NCI-H510A treated with DMSO at 0.1 percent for 48 hours (cell line): ENCODE measurements around the gene RAMP1.

Source experiments
- DNase-seq: peaks from one replicate; lab custom pipeline; 2025; lab: John Stamatoyannopoulos, UW

RAMP1 gene

DNA sequence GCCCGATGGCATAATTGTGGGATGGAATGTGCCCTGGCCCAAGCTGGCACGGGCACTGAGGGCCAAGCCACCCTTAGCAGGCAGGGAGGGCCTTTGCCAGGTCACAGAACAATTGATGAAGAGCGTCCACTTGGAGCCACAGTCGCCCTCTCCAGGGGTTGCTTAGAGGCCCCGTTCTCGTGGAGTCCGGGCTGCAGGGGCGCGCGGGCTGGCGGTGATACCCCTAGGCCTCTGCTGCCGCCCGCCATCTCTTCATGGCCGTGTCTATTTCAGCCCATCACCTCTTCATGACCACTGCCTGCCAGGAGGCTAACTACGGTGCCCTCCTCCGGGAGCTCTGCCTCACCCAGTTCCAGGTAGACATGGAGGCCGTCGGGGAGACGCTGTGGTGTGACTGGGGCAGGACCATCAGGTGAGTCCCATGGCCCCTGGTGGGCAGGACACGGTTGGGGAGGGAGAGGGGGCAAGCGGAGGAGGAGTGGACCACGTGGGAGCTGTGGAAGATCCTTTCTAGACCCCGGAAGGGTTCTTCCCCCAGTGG lies 17.6 kb downstream of the RAMP1 start:
- DNase-seq: no peak

GRCh38 chr2:237877576-237878307 lies 18.3 kb downstream of the RAMP1 start:
- DNase-seq: no peak

GRCh38 chr2:237878321-237879057 lies 19.1 kb downstream of the RAMP1 start:
- DNase-seq: no peak

DNA sequence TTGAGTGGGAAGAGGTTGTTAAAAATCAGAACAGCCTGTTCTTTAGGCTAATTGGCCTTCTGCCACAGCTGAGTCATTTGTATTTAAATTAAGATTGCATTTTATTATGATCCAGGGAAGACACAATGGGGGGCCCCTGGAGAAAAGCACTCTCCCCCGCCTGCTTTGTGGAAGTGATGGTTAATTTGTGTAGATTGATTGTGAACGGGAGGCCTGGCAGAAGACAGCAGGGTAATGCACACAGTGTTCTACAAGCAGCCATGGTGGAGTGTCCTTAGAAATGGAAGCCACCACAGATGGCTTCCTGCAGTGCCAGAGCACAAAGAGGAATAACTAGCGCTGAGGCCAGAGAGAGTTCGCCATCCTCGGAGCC lies 19.6 kb downstream of the RAMP1 start:
- DNase-seq: no peak

GRCh38 chr2:237879991-237880560 lies 20.7 kb downstream of the RAMP1 start:
- DNase-seq: no peak

DNA sequence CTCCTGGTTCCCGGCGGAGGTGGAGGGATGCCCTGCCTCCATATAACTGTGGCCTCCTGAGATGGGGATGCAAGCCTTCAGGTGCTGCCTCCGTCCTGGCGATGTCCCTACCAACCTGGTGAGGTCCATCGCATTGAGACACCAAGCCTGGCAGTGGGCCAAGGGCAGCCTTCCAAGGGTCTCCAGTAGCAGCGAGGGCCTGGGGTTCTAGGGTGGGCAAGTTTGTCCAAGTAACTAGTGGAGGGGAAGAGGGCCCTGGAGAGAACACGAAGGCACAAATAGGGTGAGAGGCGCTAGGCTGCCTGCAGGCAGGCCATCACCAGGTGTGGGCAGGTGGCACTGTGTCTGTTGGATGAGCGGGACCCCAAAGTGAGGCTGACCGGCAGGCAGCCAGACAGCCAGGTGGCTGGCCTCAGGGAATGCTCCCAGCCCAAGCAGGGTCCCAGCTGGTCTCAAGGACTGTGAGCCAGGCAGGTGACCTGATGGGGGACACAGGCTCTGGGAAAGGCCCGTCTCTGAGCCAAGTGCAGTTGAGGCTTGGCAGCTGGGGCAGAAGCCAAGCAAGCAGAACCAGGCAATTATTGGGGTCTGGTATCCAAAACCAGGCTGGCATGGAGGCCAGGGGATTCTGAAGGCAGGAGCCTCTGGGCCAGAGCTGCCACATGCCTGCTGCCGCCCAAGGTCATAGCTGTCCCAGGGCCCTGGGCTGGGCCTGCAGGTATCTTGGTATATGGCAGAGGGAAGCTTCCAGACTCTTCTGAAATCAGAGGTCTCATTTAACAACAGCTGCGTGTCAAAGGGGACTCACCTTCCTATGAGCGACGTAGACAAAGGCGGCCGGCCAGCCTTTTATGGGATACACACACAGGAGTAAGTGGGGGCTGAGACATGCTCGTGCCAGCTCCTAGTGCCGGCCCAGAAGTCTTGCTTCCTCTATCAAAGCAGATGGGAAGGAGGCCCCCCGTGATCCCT lies 23.4 kb downstream of the RAMP1 start:
- DNase-seq: no peak

- DNase-seq: no peak
Measured at GRCh38 chr2:237883951-237884446, 24.6 kb downstream of the RAMP1 start.

DNA sequence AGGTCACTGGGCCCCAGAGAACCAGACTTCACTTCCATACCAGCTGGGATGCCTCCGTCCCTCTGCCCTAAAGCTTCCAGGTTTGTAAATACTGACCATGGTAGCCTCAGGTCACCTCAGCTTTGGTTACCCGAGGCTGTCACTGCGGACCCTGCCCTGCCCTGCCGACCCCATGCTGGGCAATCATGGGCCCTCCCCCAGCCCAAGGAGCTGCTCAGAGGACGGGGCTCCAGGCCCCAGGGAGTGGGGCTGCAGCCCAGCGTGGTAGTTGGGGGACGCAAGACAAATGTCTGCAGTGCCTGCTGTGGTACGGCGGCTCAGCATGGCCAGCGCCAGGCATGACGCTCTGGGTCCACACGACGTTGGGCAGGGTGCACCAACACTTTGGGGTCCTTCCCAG lies 25.3 kb downstream of the RAMP1 start:
- no peak for DNase-seq

DNA sequence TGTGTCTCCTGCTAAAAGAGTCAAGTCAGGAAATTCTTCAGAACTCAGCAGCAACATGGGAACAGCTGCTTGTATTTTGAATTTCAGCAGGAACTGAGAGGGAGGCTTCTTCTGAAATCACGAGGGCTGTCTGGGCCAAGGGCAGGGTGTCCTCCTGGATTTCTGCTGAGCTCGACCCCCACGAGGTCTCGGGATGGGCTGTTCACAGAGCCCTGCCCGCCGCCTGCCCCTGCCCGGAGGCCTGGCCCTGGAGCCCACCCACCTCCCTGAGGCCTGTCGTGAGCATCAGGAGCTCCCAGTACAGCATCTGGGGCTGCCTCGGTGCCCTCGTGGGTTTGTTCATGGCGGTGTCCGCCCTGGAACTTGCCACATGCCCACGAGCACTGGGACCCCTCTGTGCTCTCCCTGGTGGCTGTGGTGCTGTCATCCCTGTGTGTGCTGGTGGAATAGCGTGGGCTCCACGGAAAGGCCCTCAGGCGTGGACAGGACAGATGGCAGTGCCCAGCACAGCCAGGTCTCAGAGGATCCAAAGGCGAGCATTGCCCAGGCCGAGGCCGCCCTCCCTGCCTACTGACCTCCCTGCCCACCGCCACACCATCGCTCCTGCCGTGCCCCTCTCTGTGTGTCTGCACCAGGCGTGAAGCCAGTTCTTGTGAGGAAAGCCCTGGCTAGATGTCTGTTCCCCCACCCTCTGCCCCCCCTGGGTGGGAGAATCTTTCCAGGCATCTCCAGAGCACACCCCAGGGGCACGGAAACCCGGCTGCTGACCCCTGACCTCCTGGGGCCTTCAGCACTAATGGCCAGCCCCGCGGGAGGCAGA lies 25.9 kb downstream of the RAMP1 start:
- no peak for DNase-seq

DNA sequence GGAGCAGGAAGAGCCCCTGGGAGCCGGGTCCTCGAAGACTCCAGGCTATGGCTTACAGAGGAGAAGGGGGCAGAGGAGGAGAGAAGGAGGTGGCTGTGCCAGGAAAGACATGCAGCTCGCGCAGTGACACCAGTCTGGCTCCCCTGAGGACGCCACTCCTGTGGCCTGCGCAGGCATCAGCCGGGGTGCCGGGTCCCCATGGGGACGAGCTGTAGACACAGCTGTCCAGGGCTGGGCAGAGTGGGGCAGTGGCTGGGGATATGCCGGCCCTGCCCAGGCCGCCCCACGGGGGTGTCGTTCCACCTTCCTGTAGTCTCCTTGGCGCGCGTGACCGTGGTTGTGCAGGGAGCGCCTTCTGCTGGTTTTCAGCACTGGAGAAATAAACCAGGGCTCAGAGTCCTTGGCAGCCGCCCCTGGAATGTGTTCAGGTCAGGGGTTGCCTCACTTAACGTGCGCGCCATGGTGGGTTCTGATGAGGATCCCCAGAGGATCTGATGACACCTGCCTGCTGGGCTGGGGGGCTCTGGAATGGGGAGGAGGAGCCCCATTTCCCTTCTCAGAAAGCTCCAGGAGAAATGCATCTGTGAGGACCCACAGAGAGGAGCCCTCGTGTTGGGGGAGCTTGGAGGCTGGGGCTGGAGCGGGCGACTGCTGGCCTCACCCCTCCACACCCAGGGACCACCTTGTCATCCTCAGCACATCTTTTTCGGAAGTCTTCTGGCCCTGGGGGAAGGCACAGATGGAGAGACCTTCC lies 26.7 kb downstream of the RAMP1 start:
- no peak for DNase-seq

- DNase-seq: no peak
Measured at GRCh38 chr2:237886685-237887481, 27.5 kb downstream of the RAMP1 start.

GRCh38 chr2:237888389-237888788 lies 29.0 kb downstream of the RAMP1 start:
- no peak for DNase-seq

- DNase-seq: no peak
Measured at GRCh38 chr2:237889016-237889415, 29.6 kb downstream of the RAMP1 start.

DNA sequence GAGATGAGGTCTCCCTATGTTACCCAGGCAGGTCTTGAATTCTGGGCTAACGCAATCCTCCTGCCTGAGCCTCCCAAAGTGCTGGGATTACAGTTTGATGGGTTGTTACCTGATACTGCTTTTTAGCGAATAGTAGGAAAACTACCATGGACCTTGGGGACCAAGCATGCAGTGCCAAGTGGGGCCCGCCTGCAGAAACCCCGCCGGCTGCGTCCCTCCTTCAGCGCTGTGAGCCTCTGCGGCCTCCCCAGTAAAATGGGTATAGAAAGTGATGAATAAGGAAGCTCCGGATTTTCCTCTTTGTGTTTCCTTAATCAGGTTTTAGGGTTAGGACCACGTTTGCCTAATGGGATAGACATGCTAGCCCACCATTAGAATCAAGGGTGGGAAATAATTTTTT lies 30.4 kb downstream of the RAMP1 start:
- DNase-seq: no peak

DNA sequence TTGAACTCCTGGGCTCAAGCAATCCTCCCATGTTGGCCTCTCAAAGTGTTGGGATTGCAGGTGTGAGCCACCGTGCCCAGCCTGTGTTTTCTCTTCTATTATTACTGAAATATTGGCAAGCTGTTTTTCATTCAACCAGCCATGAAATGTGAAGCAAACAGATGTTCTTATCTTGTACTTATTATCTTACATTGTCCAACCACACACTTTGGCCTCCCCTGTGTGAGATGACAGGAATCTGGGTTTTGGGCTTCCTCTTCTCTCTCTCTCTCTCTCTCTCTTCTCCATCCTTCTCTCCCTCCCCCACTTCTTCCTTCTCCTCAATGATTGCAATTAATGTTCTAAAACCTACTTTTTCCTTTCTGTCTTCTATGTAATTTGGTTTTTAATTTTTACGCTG lies 33.1 kb downstream of the RAMP1 start:
- DNase-seq: no peak

GRCh38 chr2:237892984-237893595 lies 33.7 kb downstream of the RAMP1 start:
- no peak for DNase-seq

DNA sequence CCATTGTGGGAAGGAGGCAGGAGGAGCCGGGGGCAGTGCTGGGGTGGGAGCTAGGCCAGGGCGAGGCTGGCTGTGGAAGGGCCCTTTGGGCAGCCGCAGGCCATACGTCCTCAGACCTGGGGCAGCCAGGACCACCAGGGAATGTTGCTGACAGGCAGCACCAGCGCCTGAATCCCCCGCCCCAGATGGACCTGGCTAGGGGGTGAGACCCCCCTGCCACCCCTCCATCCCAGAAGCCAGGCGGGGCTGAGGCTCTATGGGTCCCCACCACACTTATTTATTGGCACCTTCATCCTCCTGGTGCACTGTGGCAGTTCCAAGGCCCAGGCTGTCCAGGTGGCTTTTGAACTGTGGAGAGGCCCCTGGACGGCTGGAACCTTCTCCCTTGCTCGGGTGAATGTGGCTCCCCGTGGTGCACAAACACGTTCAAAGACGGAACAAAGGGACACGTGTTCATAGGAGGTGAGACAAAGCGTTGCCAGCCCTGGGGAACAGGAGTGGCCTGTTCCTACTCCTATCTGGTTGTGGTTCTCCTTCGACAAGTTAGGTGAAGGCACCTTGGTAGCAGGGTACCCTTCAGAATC lies 35.1 kb downstream of the RAMP1 start:
- peak; percentile 37 for DNase-seq

DNA sequence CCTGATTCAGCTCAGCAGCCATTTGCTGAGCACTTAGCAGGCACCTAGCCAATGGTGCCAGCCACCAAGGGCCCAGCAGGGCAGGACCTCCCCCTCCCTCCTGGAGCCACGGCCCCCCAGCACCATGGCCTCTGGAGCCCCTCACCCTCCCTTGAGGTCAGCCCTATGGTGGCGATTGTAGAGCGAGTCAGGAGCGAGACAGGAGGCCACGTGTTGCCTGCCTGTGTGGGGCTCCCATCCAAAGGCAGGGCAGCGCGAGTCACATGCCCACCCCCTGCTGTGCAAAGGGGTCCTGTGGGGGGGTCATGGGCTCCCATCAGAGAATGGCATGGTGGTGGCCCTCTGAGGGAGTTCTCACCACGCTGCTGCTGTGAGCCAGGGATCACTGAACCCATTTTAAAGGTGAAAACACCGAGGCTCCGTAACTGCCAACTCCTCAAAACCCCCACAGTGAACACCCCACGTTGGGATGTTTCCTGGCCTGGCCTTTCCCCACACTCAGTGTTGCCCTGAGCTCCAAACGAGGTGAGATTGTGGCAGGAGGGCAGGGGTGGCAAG lies 35.6 kb downstream of the RAMP1 start:
- DNase-seq: no peak
